ENCODE data around the gene OR2F1. TPM values are rescaled to one million over a fixed set of nuclear protein-coding genes. Genes with fewer than 3 reads are reported as not detected.
"Not testable (repeated sequence)": the region's sequence is repeated elsewhere in the genome, so short reads cannot be mapped to it uniquely, and the experiment has no call there.

The OR2F1 gene
- total RNA-seq, 1 donor from 2014 or later = not detected

DNA sequence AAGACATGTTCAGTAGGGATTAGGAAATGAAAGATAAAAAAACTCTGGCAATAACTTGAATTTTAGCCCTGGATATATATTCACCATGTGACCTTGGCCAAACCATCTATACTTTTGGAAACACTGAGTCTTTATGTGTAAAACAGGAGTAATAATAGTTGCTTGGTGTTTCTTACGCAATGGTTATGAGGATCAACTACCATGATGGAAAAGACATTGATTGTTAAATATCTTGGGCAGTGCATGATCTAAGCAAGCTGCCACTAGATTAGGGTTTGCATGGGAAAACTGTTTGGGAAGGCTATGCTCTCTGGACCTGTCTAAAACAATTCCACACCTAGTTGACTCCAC lies 52.0 kb downstream of the OR2F1 start:
- H3K4me3 ChIP-seq = no peak overlapping the region
- H3K9me3 ChIP-seq = no peaks in the 10 kb centered on the region
- no peaks in the 10 kb centered on the region for H3K27me3 ChIP-seq
- no peak overlapping the region for H3K27ac ChIP-seq
- intact Hi-C loops (cut with DNase I) = loop anchor here (10.0 kb wide), 1 partner anchor 52 kb away; the partner anchor contains the start of gene OR2F1
- TF ChIP-seq, protein P1, sequence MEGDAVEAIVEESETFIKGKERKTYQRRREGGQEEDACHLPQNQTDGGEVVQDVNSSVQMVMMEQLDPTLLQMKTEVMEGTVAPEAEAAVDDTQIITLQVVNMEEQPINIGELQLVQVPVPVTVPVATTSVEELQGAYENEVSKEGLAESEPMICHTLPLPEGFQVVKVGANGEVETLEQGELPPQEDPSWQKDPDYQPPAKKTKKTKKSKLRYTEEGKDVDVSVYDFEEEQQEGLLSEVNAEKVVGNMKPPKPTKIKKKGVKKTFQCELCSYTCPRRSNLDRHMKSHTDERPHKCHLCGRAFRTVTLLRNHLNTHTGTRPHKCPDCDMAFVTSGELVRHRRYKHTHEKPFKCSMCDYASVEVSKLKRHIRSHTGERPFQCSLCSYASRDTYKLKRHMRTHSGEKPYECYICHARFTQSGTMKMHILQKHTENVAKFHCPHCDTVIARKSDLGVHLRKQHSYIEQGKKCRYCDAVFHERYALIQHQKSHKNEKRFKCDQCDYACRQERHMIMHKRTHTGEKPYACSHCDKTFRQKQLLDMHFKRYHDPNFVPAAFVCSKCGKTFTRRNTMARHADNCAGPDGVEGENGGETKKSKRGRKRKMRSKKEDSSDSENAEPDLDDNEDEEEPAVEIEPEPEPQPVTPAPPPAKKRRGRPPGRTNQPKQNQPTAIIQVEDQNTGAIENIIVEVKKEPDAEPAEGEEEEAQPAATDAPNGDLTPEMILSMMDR (IDR thresholded peaks at IDR 0.05) = no peak
- no peaks in the 10 kb centered on the region for H3K36me3 ChIP-seq
- H3K4me1 ChIP-seq = no peaks in the 10 kb centered on the region
- no peak for DNase-seq (ENCODE audit: low spot score in 2 of 2)

DNA sequence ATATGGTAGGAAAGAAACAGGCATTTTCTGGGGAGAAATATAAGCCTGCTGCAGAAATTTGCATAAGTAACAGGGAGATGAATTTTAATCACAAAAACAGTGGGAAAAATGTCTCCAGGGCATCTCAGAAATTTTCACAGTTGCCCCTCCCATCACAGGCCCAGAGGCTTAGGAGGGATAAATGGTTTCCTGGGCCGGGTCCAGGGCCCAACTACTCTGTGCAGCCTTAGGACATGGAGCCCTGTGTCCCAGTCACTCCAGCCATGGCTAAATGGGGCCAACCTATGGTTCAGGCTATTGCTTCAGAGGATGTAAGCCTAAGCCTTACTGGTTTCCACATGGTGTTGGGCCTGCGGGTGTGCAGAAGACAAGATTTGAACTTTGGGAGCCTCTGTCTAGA lies 54.7 kb downstream of the OR2F1 start:
- no peaks in the 10 kb centered on the region for H3K27me3 ChIP-seq
- intact Hi-C loops (cut with DNase I) = loop anchor here (10.0 kb wide), 1 partner anchor 55 kb away; the partner anchor contains the start of gene OR2F1
- no peaks in the 10 kb centered on the region for H3K4me1 ChIP-seq
- no peak overlapping the region for H3K27ac ChIP-seq
- DNase-seq (ENCODE audit: low spot score in 2 of 2) = no peak
- no peak overlapping the region for H3K4me3 ChIP-seq
- H3K9me3 ChIP-seq = no peaks in the 10 kb centered on the region
- no peaks in the 10 kb centered on the region for H3K36me3 ChIP-seq
- TF ChIP-seq, protein P1 (IDR thresholded peaks at IDR 0.05) = no peak

DNA sequence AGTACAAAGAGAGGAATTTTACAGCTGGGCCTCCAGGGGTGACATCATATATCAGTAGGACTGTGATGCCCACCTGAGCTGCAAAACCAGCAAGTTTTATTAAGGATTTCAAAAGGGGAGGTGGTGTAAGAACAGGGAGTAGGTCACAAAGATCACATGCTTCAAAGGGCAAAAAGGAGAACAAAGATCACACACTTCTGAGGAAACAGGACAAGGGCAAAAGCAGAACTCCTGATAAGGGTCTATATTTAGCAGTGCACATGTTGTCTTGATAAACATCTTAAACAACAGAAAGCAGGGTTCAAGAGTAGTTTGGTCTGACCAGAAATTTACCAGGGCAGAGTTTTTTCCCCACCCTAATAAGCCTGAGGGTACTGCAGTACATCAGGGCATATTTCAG lies 55.4 kb downstream of the OR2F1 start:
- H3K27ac ChIP-seq; intact Hi-C loops (cut with DNase I); DNase-seq (ENCODE audit: low spot score in 2 of 2); H3K36me3 ChIP-seq; H3K9me3 ChIP-seq; H3K4me1 ChIP-seq; H3K4me3 ChIP-seq; H3K27me3 ChIP-seq: not testable (repeated sequence)

DNA sequence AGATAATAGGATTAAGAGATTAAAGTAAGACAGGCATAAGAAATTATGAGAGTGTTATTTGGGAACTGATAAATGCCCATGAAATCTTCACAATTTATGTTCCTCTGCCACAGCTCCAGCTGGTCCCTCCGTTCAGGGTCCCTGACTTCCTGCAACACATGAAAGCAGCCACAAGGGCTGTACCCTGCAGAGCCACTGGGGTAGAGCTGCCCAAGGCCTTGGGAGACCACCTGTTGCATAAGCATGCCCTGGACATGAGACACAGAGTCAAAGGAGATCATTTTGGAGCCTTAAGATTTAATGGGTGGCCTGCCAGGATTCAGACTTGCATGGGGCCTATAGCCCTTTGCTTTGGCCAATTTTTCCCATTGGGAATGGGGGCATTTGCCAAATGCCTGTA lies 56.2 kb downstream of the OR2F1 start:
- intact Hi-C loops (cut with DNase I); H3K27me3 ChIP-seq; H3K27ac ChIP-seq: not testable (repeated sequence)

DNA sequence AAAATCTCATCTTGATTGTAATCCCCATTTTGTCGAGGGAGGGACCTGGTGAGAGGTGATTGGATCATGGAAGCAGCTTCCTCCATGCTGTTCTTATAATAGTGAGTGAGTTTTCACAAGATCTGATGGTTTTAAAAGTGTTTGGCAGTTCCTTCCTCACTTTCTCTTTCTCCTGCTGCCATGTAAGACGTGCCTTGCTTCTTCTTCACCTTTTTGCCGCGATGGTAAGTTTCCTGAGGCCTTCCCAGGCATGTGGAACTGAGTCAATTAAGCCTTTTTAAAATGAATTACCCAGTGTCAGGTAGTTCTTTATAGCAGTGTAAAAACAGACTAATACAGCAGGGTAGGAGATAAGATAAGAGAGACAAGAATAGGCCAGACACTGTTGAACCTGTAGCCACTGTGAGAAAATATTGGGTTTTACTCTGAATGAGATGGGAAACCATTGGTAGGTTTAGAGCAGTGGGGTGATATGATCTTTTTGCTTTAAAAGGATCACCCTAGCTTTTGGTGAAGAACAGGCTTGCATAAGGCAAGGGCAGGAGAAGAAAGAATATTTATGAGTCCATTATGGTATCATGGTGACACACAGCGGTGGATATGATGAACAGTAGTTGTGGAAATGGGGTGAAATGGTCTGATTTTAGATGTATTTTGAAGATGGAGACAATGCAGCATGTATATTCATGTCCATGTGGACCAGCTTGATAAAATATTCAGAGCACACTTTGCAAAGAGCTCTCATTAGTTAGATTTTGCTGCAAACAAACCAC lies 57.0 kb downstream of the OR2F1 start:
- H3K4me1 ChIP-seq = no peaks in the 10 kb centered on the region
- DNase-seq (ENCODE audit: low spot score in 2 of 2) = no peak
- TF ChIP-seq, protein P1 (IDR thresholded peaks at IDR 0.05) = peak in 1 of 3 experiments; percentile 5
- H3K9me3 ChIP-seq = no peaks in the 10 kb centered on the region
- intact Hi-C loops (cut with DNase I) = no loop called here
- H3K36me3 ChIP-seq = no peaks in the 10 kb centered on the region
- no peaks in the 10 kb centered on the region for H3K27me3 ChIP-seq
- H3K4me3 ChIP-seq = no peak overlapping the region
- no peak overlapping the region for H3K27ac ChIP-seq

More for the DNA sequence above, 56.2 kb downstream of the OR2F1 start:
- H3K4me3 ChIP-seq; H3K36me3 ChIP-seq; H3K9me3 ChIP-seq; DNase-seq (ENCODE audit: low spot score in 2 of 2); H3K4me1 ChIP-seq: not testable (repeated sequence)

Other genes starting within 250 kb of the OR2F1 start
- gene CTAGE6, start 197.1 kb upstream of the OR2F1 start, total RNA-seq = not detected
- gene TCAF1, start 52.7 kb upstream of the OR2F1 start, total RNA-seq = 30.9 TPM
- not detected for gene OR2F2, start 19.6 kb upstream of the OR2F1 start, total RNA-seq
- gene OR6B1, start 45.5 kb downstream of the OR2F1 start, total RNA-seq = not detected
- gene OR2A5, start 94.1 kb downstream of the OR2F1 start, total RNA-seq = not detected
- gene OR2A25, start 115.0 kb downstream of the OR2F1 start, total RNA-seq = not detected
- gene OR2A12, start 131.4 kb downstream of the OR2F1 start, total RNA-seq = not detected
- gene OR2A2, start 154.7 kb downstream of the OR2F1 start, total RNA-seq = not detected
- gene OR2A14, start 168.3 kb downstream of the OR2F1 start, total RNA-seq = not detected
- gene CTAGE4, start 228.6 kb downstream of the OR2F1 start, total RNA-seq = not detected
- gene ARHGEF35, start 241.0 kb downstream of the OR2F1 start, total RNA-seq = 0.75 TPM

Data from ascending aorta (tissue), 2 donors.